NCI-H226 (cell line): ENCODE data around the gene SPCS1.
"Not testable (repeated sequence)": the region's sequence is repeated elsewhere in the genome, so short reads cannot be mapped to it uniquely, and the experiment has no call there.

Experiments used
- DNase-seq: peaks from one replicate; pipeline ENCODE4 v3.0.0-alpha.2; 2015

The SPCS1 gene

GRCh38 chr3:52705688-52706686 is at the start of gene SPCS1, which contains the start of gene GLT8D1:
SPCS1 (plus strand) TSS chr3:52706106; CDS start chr3:52706247, 141 bp downstream.
GLT8D1 (minus strand) TSS chr3:52705791; CDS start chr3:52700460, 5,331 bp downstream.
- DNase-seq = peak; percentile 45

- DNase-seq = no peak
Measured at GRCh38 chr3:52660046-52660445, 45.9 kb upstream of the SPCS1 start.

- no peak for DNase-seq
Measured at GRCh38 chr3:52663098-52663497, 42.8 kb upstream of the SPCS1 start.

- peak; percentile 89 for DNase-seq
Measured at GRCh38 chr3:52670621-52671521, 35.0 kb upstream of the SPCS1 start.

GRCh38 chr3:52671676-52672075 is 34.2 kb upstream of the SPCS1 start:
- DNase-seq = no peak

GRCh38 chr3:52676201-52676600 is 29.7 kb upstream of the SPCS1 start:
- DNase-seq = not testable (repeated sequence)

- no peak for DNase-seq
Measured at GRCh38 chr3:52678265-52679198, 27.4 kb upstream of the SPCS1 start.

GRCh38 chr3:52679199-52679538 is 26.7 kb upstream of the SPCS1 start:
- no peak for DNase-seq

GRCh38 chr3:52679811-52680210 is 26.1 kb upstream of the SPCS1 start:
- DNase-seq = no peak

GRCh38 chr3:52681596-52681995 is 24.3 kb upstream of the SPCS1 start:
- DNase-seq = no peak

GRCh38 chr3:52682016-52682415 is 23.9 kb upstream of the SPCS1 start:
- DNase-seq = peak; percentile 19

- no peak for DNase-seq
Measured at GRCh38 chr3:52683611-52684010, 22.3 kb upstream of the SPCS1 start.

GRCh38 chr3:52684184-52684583 is 21.7 kb upstream of the SPCS1 start:
- no peak for DNase-seq

- DNase-seq = peak; percentile 24
Measured at GRCh38 chr3:52685285-52685708, 20.6 kb upstream of the SPCS1 start.

GRCh38 chr3:52685709-52686691 is 19.9 kb upstream of the SPCS1 start, which contains the start of the genes GNL3 and PBRM1:
GNL3 (plus strand) TSS chr3:52686032; CDS start chr3:52686093, 61 bp downstream.
PBRM1 (minus strand) TSS chr3:52685913.
- peak; percentile 84 for DNase-seq

GRCh38 chr3:52688266-52688665 is 17.6 kb upstream of the SPCS1 start:
- DNase-seq = no peak

- no peak for DNase-seq
Measured at GRCh38 chr3:52689151-52689550, 16.8 kb upstream of the SPCS1 start.

- no peak for DNase-seq
Measured at GRCh38 chr3:52690560-52690959, 15.3 kb upstream of the SPCS1 start.

GRCh38 chr3:52693071-52693470 is 12.8 kb upstream of the SPCS1 start:
- no peak for DNase-seq

GRCh38 chr3:52694528-52695189 is 11.2 kb upstream of the SPCS1 start:
- DNase-seq = no peak
